Measurements from ENCODE around the gene ACAD9. TPM values are rescaled to one million over a fixed set of nuclear protein-coding genes. Genes with fewer than 3 reads are reported as not detected.

ACAD9 gene
- total RNA-seq, 1 donor from 2014 or later, result 32.4 TPM

DNA sequence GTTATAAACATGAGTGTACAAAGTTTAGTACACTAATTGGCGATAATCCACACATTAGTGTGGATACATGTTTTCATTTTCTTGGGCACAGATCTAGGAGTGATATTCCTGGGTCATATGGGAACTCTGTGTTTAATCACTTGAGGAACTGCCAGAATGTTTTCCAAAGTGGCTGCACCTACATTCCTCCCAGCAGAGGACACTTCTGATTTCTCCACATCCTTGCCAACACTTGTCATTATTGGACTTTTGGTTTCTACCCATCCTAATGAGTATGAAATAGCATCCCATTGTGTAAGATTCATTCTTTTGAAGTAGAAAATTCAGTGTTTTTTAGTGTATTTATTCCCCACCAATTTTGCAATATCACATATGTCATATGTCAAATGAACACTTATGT is 60.8 kb downstream of the ACAD9 start:
- H3K79me2 ChIP-seq (ENCODE audit: insufficient read depth, low read length), result no peaks in the 10 kb centered on the region
- Mint-ChIP-seq H3K4me3 (ENCODE audit: unreplicated experiment) (no peak overlapping the region), H3K4me1 (ENCODE audit: low read depth, unreplicated experiment) (no peaks in the 10 kb centered on the region), H3K27ac (ENCODE audit: unreplicated experiment) (no peak overlapping the region), H3K9me3 (ENCODE audit: unreplicated experiment) (no peaks in the 10 kb centered on the region), H3K27me3 (ENCODE audit: low read depth, unreplicated experiment) (peaks cover 7% of the 10 kb centered on the region), H3K36me3 (ENCODE audit: low read depth, unreplicated experiment) (no peaks in the 10 kb centered on the region)
- no peaks in the 10 kb centered on the region for H3K9me3 ChIP-seq (ENCODE audit: insufficient read depth, low read depth, low read length)
- H3K4me1 ChIP-seq (ENCODE audit: insufficient read depth, low read length), result no peaks in the 10 kb centered on the region
- H3K4me2 ChIP-seq (ENCODE audit: low read length), result no peak overlapping the region
- TF ChIP-seq, protein P1, sequence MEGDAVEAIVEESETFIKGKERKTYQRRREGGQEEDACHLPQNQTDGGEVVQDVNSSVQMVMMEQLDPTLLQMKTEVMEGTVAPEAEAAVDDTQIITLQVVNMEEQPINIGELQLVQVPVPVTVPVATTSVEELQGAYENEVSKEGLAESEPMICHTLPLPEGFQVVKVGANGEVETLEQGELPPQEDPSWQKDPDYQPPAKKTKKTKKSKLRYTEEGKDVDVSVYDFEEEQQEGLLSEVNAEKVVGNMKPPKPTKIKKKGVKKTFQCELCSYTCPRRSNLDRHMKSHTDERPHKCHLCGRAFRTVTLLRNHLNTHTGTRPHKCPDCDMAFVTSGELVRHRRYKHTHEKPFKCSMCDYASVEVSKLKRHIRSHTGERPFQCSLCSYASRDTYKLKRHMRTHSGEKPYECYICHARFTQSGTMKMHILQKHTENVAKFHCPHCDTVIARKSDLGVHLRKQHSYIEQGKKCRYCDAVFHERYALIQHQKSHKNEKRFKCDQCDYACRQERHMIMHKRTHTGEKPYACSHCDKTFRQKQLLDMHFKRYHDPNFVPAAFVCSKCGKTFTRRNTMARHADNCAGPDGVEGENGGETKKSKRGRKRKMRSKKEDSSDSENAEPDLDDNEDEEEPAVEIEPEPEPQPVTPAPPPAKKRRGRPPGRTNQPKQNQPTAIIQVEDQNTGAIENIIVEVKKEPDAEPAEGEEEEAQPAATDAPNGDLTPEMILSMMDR (IDR thresholded peaks at IDR 0.05; ENCODE audit: insufficient read depth, low read depth, low read length), result no peak
- TF ChIP-seq EZH2 (IDR thresholded peaks at IDR 0.05; ENCODE audit: insufficient read depth, low read length), result no peak
- no peak overlapping the region for H3K9ac ChIP-seq (ENCODE audit: low read length)
- H3K36me3 ChIP-seq (ENCODE audit: insufficient read depth, low read length), result no peaks in the 10 kb centered on the region
- peaks cover 7% of the 10 kb centered on the region for H3K27me3 ChIP-seq (ENCODE audit: insufficient read depth, low read length)
- DNase-seq (ENCODE audit: low read depth) (no peak), FAIRE-seq (no peak)
- no peaks in the 10 kb centered on the region for H4K20me1 ChIP-seq (ENCODE audit: insufficient read depth, low read length)
- no peak overlapping the region for H3K4me3 ChIP-seq (ENCODE audit: insufficient read depth, low read depth, low read length)
- no peak overlapping the region for H3K27ac ChIP-seq (ENCODE audit: low read depth, low read length)
- no peak overlapping the region for H2AFZ ChIP-seq (ENCODE audit: low read depth, low read length)

DNA sequence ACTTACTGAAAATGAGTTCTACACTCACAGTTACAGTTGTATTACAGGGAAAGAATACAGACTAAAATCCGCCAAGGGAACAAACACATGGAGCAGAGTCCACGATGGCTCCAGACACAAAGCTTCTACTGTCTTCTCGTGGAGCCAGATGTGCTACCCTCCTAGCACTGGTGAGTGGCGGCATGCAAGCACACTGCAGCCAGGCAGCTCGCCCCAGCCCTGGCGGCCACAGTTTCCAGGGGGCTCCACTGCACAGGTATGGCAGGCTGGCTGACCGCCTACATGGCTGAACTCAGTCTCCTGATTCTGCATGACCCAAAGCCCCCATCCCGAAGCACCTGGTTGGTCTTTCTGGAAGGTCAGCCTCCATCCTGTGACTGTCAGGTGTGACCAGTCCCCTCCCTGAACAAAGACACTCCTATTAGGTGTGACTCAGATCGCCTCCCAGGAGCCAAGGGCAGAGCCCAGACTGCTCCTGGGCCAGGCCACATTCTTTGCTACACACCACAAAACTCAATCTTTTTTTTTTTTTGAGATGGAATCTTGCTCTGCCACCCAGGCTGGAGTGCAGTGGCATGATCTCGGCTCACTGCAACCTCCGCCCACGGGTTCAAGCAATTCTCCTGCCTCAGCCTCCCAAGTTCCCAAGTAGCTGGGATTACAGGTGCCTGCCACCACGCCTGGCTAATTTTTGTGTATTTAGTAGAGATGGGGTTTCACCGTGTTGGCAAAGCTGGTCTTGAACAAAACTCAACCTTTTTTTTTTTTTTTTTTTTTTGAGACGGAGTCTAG is 62.9 kb downstream of the ACAD9 start:
- Histone ChIP-seq H4K20me1 (ENCODE audit: insufficient read depth, low read length) (no peaks in the 10 kb centered on the region), H3K27me3 (ENCODE audit: insufficient read depth, low read length) (peaks cover 4% of the 10 kb centered on the region), H3K27ac (ENCODE audit: low read depth, low read length) (no peak overlapping the region), H3K4me2 (ENCODE audit: low read length) (no peak overlapping the region), H3K9ac (ENCODE audit: low read length) (no peak overlapping the region), H3K36me3 (ENCODE audit: insufficient read depth, low read length) (no peaks in the 10 kb centered on the region), H3K79me2 (ENCODE audit: insufficient read depth, low read length) (no peaks in the 10 kb centered on the region), H3K9me3 (ENCODE audit: insufficient read depth, low read depth, low read length) (no peaks in the 10 kb centered on the region), H2AFZ (ENCODE audit: low read depth, low read length) (no peak overlapping the region), H3K4me1 (ENCODE audit: insufficient read depth, low read length) (no peaks in the 10 kb centered on the region), H3K4me3 (ENCODE audit: insufficient read depth, low read depth, low read length) (no peak overlapping the region)
- DNase-seq (ENCODE audit: low read depth), result no peak
- Mint-ChIP-seq H3K36me3 (ENCODE audit: low read depth, unreplicated experiment) (no peaks in the 10 kb centered on the region), H3K27me3 (ENCODE audit: low read depth, unreplicated experiment) (peaks cover 9% of the 10 kb centered on the region), H3K4me3 (ENCODE audit: unreplicated experiment) (no peak overlapping the region), H3K4me1 (ENCODE audit: low read depth, unreplicated experiment) (no peaks in the 10 kb centered on the region), H3K27ac (ENCODE audit: unreplicated experiment) (no peak overlapping the region), H3K9me3 (ENCODE audit: unreplicated experiment) (no peaks in the 10 kb centered on the region)
- no peak for FAIRE-seq
- TF ChIP-seq, protein P1 (IDR thresholded peaks at IDR 0.05; ENCODE audit: insufficient read depth, low read depth, low read length), result no peak
- TF ChIP-seq EZH2 (IDR thresholded peaks at IDR 0.05; ENCODE audit: insufficient read depth, low read length), result no peak
